T-helper 1 cell treated with Interleukin-12 subunit alpha and Interleukin-12 subunit beta and Interleukin-4 antibody, amounts not matched to agents 30 ng/mL and 1 ng/mL, for 36 hours (primary cell): ENCODE data around the gene EEFSEC. TPM values are rescaled to one million over a fixed set of nuclear protein-coding genes. Genes with fewer than 3 reads are reported as not detected.

ENCODE experiments used
- intact Hi-C: fragments of 100-400 bp; cut with micrococcal nuclease; formaldehyde crosslinking; loops from one replicate; pipeline ENCODE4 v1.15.1; 2024
- total RNA-seq: library from RNA; stranded (reverse); gene quantifications from 2 replicates; pipeline ENCODE4 v1.2.3, GENCODE V29; 2022

Gene EEFSEC
- total RNA-seq, 1 donor from 2014 or later = 15.9 TPM

- intact Hi-C loops = loop anchor here (10.0 kb wide), 1 partner anchor 146 kb away; no protein-coding TSS in a partner anchor
Observed at GRCh38 chr3:128178782-128179483, 25.7 kb downstream of the EEFSEC start.

GRCh38 chr3:128179484-128179819 lies 26.2 kb downstream of the EEFSEC start:
- intact Hi-C loops = loop anchor here (10.0 kb wide), 1 partner anchor 145 kb away; no protein-coding TSS in a partner anchor

DNA sequence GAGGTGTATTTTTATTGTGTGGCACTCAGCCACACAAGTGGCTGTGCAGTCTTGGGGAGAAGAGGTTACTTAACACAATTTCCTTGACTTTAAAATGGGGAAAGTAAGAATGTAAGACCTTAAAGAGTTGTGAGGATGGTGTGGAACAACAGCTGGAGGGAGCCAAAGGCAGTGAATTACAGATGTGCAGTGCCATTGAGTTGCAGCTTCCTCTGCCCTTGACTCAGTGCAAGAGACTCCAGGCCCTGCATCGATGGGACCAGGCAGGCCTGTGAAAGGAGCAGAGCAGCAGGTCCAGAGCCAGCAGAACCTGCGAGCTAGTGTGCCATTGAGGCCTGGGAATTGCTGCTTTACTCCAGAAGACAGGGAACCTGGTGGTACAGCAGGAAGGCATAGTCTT lies 27.2 kb downstream of the EEFSEC start:
- intact Hi-C loops = no loop called here

GRCh38 chr3:128180913-128181312 lies 27.6 kb downstream of the EEFSEC start:
- intact Hi-C loops = no loop called here

DNA sequence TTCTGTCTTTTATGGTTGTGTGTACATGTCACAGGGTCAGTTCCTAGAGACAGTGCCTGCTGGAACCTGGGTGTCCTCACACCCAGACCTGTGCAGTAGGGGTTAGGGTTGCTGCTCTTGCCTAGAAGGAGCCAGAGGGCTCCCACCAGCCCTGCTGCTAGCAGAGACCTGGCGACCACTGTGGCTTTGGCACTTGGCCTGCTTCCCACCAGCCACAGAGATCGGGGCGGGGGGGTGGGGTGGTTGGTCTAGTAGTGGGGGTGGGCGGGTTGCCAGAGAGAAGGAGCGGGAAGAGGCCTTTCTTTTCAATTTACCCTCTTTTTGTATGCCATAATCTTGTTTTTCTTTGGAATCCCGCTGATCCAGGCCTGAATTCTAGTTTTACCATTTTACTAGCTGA lies 29.4 kb downstream of the EEFSEC start:
- intact Hi-C loops = no loop called here

DNA sequence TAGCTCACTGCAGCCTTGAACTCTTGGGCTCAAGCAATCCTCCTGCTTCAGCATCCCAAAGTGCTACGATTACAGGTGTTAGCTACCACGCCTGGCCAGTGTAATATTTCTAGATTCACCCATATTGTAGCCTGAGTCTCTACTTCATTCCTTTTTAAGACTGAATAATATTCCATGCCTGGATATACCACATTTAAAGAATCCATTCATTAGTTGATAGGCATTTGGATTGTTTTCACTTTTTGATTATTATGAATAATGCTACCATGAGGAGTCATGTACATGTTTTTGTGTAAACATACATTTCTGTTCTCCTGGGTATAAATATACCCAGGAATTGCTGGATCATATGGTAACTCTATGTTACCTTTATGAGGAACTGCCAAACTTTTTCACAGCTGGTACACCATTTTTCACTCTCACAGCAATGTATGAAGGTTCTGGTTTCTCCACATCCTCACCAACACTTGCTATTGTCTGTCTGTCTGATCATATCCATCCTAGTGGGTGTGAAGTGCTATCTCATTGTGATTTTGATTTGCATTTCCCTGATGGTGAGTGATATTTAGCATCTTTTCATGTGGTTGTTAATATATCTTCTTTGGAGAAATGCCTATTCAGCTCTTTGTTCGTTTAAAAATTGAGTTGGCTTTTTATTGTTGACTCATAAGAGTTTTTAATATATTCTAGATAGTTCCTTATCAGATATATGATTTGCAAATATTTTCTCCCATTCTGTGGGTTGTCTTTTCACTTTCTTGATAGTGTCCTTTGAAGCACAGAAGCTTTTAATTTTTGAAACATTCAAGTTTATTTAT lies 32.6 kb downstream of the EEFSEC start:
- intact Hi-C loops = no loop called here

DNA sequence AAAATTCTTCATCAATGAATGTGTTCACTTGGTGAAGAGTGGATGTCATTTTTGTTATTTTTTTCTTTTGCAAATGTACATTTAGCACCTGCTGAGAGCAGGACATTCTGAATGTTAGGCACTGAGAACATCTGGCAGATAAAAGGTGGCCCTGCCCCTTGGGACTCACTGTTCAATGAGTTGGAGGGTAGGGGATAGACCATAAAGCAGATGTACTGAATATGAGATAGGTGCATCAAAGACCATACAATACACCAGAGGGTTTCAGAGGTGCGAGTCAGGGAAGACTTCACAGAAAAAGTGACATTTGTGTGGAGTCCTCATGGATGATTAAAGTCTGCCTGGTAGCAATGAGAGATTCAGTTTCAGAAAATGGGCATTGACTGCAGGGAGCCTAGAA lies 34.2 kb downstream of the EEFSEC start:
- intact Hi-C loops = no loop called here

GRCh38 chr3:128188326-128188725 lies 35.0 kb downstream of the EEFSEC start:
- intact Hi-C loops = no loop called here

- intact Hi-C loops = no loop called here
Observed at GRCh38 chr3:128188956-128189355, 35.7 kb downstream of the EEFSEC start.

GRCh38 chr3:128190501-128190900 lies 37.2 kb downstream of the EEFSEC start:
- intact Hi-C loops = no loop called here

DNA sequence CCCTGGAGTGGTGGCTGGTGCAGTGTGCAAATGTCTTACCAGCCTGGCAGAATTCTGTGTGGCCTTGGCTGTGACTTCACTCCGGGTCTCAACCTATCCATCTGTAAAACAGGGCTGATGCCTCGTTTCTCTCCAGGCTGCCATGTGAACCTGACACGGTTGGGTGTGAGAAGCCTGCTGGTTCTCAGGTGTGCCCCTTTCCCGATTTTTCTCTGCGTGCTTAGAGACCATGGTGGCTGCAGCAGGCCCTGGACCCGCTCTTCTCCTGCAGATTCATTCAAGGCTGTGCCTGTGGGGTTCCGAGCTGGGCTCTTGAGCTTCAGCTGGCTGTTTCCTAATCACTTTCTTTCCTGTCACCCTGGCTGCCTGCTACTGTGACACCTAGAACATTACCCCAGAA lies 38.9 kb downstream of the EEFSEC start:
- intact Hi-C loops = no loop called here

- intact Hi-C loops = no loop called here
Observed at GRCh38 chr3:128193168-128193567, 39.9 kb downstream of the EEFSEC start.

- intact Hi-C loops = no loop called here
Observed at GRCh38 chr3:128194843-128195242, 41.6 kb downstream of the EEFSEC start.

- intact Hi-C loops = no loop called here
Observed at GRCh38 chr3:128195369-128195768, 42.1 kb downstream of the EEFSEC start.

DNA sequence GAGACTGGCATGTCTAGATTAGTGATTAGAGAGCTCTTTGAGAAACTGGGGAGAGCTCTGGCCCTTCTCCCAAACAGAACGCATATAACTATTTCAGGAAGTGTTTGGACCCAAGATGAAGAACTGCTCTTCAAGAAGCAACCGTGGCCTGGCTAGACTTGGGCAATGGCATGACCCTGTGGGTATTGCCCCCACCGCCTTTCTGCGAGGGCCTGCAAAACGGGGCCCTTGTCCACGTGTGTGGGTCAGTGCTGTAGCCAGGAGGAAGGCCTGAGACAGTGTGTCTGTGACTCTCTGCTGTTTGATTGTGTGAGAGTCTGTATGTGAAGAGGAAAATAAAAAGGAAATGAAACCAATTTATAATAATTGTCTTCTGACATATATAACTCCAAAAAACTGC lies 42.5 kb downstream of the EEFSEC start:
- intact Hi-C loops = no loop called here

- intact Hi-C loops = no loop called here
Observed at GRCh38 chr3:128196647-128197046, 43.4 kb downstream of the EEFSEC start.

GRCh38 chr3:128197855-128198254 lies 44.6 kb downstream of the EEFSEC start:
- intact Hi-C loops = no loop called here

- intact Hi-C loops = no loop called here
Observed at GRCh38 chr3:128198313-128198712, 45.0 kb downstream of the EEFSEC start.

GRCh38 chr3:128199110-128199509 lies 45.8 kb downstream of the EEFSEC start:
- intact Hi-C loops = no loop called here

DNA sequence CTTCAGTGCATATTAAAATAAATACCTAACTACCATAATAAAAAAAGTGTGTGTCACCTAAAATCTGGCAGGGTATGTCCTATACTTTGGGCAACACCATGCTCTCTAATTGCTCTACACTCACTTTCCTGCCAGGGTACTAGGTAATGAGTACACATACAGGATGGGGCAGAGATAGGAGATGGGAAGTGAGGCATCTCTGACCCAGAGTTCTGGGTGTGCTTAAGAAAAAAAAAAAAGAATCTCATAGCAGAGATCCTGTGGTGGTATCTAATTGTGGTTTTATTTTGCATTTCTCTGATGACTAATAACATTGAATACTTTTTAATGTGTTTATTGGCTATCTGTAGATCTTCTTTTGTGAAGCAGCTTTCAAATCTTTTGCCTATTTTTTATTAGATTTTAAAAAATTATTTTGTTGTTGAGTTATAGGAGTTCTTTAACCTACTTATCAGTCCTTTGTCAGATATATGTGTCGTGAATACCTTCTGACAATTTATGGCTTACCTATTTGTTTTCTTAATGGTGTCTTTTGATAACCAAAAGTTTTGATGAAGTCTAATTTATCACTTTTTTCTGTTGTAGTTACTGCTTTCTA lies 48.0 kb downstream of the EEFSEC start:
- intact Hi-C loops = no loop called here

DNA sequence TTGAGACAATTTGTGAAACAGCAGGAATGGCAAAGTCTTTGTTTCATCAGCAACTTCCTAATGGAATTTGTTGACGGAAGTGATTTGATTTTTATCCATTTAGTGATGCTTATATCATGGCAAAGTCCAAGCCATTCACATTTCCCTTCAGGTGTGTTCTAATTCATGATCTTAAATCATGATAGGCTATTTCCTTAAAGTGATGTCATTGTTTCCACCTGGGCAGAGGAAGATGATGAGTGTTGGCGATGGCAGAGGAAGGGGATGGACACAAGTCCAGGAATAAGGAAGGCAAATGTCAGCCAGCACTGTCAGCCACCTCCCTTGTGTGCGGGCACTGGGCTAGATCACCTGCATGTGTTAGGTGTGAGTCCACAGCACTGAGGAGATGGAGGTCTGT lies 49.9 kb downstream of the EEFSEC start:
- intact Hi-C loops = no loop called here

- intact Hi-C loops = no loop called here
Observed at GRCh38 chr3:128205558-128206145, 52.4 kb downstream of the EEFSEC start.
